BJ (cell line): ENCODE measurements around the gene TMEM53. TPM values are rescaled to one million over a fixed set of nuclear protein-coding genes. Genes with fewer than 3 reads are reported as not detected.

ENCODE experiments used
- CTCF ChIA-PET: fragments of 350-600 bp; formaldehyde crosslinking; extraction: SDS; loops from one replicate; lab custom pipeline; 2021; ENCODE audit warnings: antibody characterized with exemption, inconsistent platforms; lab: Yijun Ruan, JAX
- POLR2A ChIA-PET: fragments of 300-600 bp; sonication (Branson Sonifier 250); formaldehyde crosslinking; extraction: SDS; loops from one replicate; lab custom pipeline; 2021; ENCODE audit warnings: antibody characterized with exemption; lab: Charles Lee
- DNase-seq: peaks from one replicate; pipeline ENCODE4 v3.0.0-alpha.2; 2011; ENCODE audit warnings: low read depth
- H3K27me3 ChIP-seq: 2 replicates; pipeline ENCODE4 v1.6.0; 2011; ENCODE audit warnings: low read length; ENCODE audit not compliant: control insufficient read depth, insufficient read depth
- H3K36me3 ChIP-seq: 2 replicates; pipeline ENCODE4 v1.5.1; 2011; ENCODE audit warnings: low read length; ENCODE audit not compliant: control insufficient read depth, insufficient read depth
- H3K4me3 ChIP-seq: 2 replicates; pipeline ENCODE4 v1.5.1; 2011; ENCODE audit warnings: low read depth, mild to moderate bottlenecking, control low read depth, low read length
- CTCF ChIP-seq: IDR thresholded peaks from 2 replicates; pipeline ENCODE4 v1.5.1; 2011; ENCODE audit warnings: low read depth, mild to moderate bottlenecking, control low read depth, inconsistent platforms, low read length, moderate library complexity; ENCODE audit not compliant: insufficient read depth
- polyA plus RNA-seq: library from polyadenylated mRNA; depleted of rRNA; stranded (reverse); fragments of >200 nt; gene quantifications from 2 replicates; pipeline ENCODE4 v1.2.3, GENCODE V29; 2011

TMEM53 gene
- polyA plus RNA-seq, 1 experiment = 12.1 TPM

GRCh38 chr1:44652445-44653106, 21.7 kb downstream of the TMEM53 start:
- Histone ChIP-seq H3K36me3 (peaks cover 11% of the 10 kb centered on the region), H3K4me3 (no peak overlapping the region), H3K27me3 (no peaks in the 10 kb centered on the region)
- POLR2A ChIA-PET = no interaction called here
- no peak for DNase-seq
- peak; percentile 98 for TF ChIP-seq CTCF
- CTCF ChIA-PET = interaction anchor here (0.5 to 9.0 kb wide), 35 partner anchors 11 to 647 kb away, joined by 3 to 424 read pairs (median 5); partner anchors contain the start of genes ARMH1 and TMEM53

- peaks cover 14% of the 10 kb centered on the region for H3K36me3 ChIP-seq
- DNase-seq = no peak
- H3K4me3 ChIP-seq = no peak overlapping the region
- no peak for TF ChIP-seq CTCF
- ChIA-PET POLR2A (no interaction called here), CTCF (interaction anchor here (1.7 to 9.0 kb wide), 8 partner anchors 14 to 272 kb away, joined by 7 to 424 read pairs (median 24); partner anchors contain the start of genes ARMH1 and TMEM53)
- no peaks in the 10 kb centered on the region for H3K27me3 ChIP-seq
Observed at GRCh38 chr1:44651069-44651468, 23.2 kb downstream of the TMEM53 start.

GRCh38 chr1:44650159-44650831, 24.0 kb downstream of the TMEM53 start:
- POLR2A ChIA-PET = no interaction called here
- DNase-seq = no peak
- CTCF ChIA-PET = interaction anchor here (1.7 to 9.0 kb wide), 5 partner anchors 13 to 55 kb away, joined by 7 to 424 read pairs (median 97); no protein-coding TSS in a partner anchor
- Histone ChIP-seq H3K4me3 (no peak overlapping the region), H3K36me3 (peaks cover 20% of the 10 kb centered on the region), H3K27me3 (no peaks in the 10 kb centered on the region)
- TF ChIP-seq CTCF = no peak

- no peak for TF ChIP-seq CTCF
- no peaks in the 10 kb centered on the region for H3K27me3 ChIP-seq
- peaks cover 23% of the 10 kb centered on the region for H3K36me3 ChIP-seq
- CTCF ChIA-PET = interaction anchor here (1.7 to 9.0 kb wide), 4 partner anchors 12 to 54 kb away, joined by 7 to 424 read pairs (median 144); no protein-coding TSS in a partner anchor
- no peak overlapping the region for H3K4me3 ChIP-seq
- POLR2A ChIA-PET = no interaction called here
- no peak for DNase-seq
Observed at GRCh38 chr1:44649788-44650158, 24.5 kb downstream of the TMEM53 start.
